Testis (tissue), 3 donors: ENCODE measurements around the gene GRAP. TPM values are rescaled to one million over a fixed set of nuclear protein-coding genes. Genes with fewer than 3 reads are reported as not detected.

Source experiments
- DNase-seq: peaks from one replicate; pipeline ENCODE4 v3.0.0-alpha.2; 2019
- H3K27ac ChIP-seq, 2 donors: fragments of 200-600 bp; sonication (generic); one replicate each; pipeline ENCODE4 v1.5.1; 2019
- H3K27me3 ChIP-seq: fragments of 200-600 bp; sonication (generic); one replicate; pipeline ENCODE4 v1.5.1; 2019
- H3K36me3 ChIP-seq: fragments of 200-600 bp; sonication (generic); one replicate; pipeline ENCODE4 v1.5.1; 2017; ENCODE audit warnings: low read depth; ENCODE audit errors: missing control alignments
- H3K4me1 ChIP-seq: fragments of 200-600 bp; sonication (generic); one replicate; pipeline ENCODE4 v1.5.1; 2019
- H3K4me3 ChIP-seq, 2 donors: fragments of 200-600 bp; sonication (generic); one replicate each; pipeline ENCODE4 v1.5.1; 2017 to 2019
- H3K9me3 ChIP-seq: fragments of 200-600 bp; sonication (generic); one replicate; pipeline ENCODE4 v1.5.1; 2017
- POLR2A ChIP-seq: fragments of 450-650 bp; IDR thresholded peaks from one replicate; pipeline ENCODE4 v1.6.1; 2017; ENCODE audit warnings: antibody characterized with exemption, mild to moderate bottlenecking, moderate library complexity
- WGBS, 2 donors: methylation state at CpG; one replicate each; pipeline ENCODE4 v1.1.5; 2018; 5-methylcytosine and 5-hydroxymethylcytosine counted together
- intact Hi-C: fragments of 100-400 bp; cut with DNase I; formaldehyde crosslinking; loops from one replicate; pipeline ENCODE4 v1.15.1; 2023; ENCODE audit warnings: low total_unique reads
- polyA plus RNA-seq: library from polyadenylated mRNA; stranded (reverse); fragments of 350-450 nt; fragmentation: Illumina TruSeq; extraction: RNeasy Lipid Tissue Mini Kit (QIAGEN cat#74804); gene quantifications from one replicate; pipeline ENCODE4 v1.2.3, GENCODE V29; 2014; ENCODE audit warnings: low read depth, low replicate concordance; ENCODE audit not compliant: insufficient read depth
- total RNA-seq, 2 donors: library from RNA; depleted of rRNA; stranded (reverse); fragments of >200 nt; gene quantifications; one replicate each; pipeline ENCODE4 v1.2.3, GENCODE V29; 2016
- TF ChIP-seq, protein P1 (sequence below), 3 experiments: fragments of 450-650 bp in 2 of 3; fragments of 200-600 bp in 1 of 3; sonication (generic) in 1 of 3; IDR thresholded peaks; one replicate each; pipeline ENCODE4 v1.5.1; 2016 to 2019; ENCODE audit warnings: antibody characterized with exemption in 3 of 3, mild to moderate bottlenecking in 2 of 3, moderate library complexity in 1 of 3

Gene GRAP
- total and polyA plus RNA-seq, 3 donors from 2014 or later, result 5.3 to 13.2 (median 7.2) TPM

DNA sequence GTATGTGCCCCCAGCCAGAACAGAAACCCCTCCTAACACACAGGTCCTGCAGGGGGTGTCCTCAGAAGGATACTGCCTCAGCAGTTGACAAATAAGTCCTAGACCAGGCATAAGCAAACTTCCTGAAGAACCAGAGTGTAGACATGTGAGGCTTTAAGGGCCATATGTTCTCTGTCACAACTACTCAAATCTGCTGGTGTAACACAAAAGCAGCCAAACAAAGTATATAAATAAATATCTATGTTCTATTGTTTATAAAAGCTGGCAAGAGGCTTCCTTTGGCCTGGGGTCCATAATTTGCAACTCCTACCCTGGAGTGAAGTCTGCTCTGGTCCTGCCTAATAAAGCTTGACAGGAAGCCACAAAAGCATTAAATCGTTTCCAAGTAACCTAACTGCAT is 52.1 kb downstream of the GRAP start:
- intact Hi-C loops, result no loop called here
- no peak overlapping the region for H3K4me3 ChIP-seq
- WGBS, 2 donors, result 48% methylated on average over 1 of the region's 1 CpG
- no peak overlapping the region for H3K27ac ChIP-seq
- no peaks in the 10 kb centered on the region for H3K27me3 ChIP-seq
- DNase-seq, result no peak
- no peaks in the 10 kb centered on the region for H3K36me3 ChIP-seq
- no peaks in the 10 kb centered on the region for H3K4me1 ChIP-seq
- H3K9me3 ChIP-seq, result no peaks in the 10 kb centered on the region
- TF ChIP-seq, protein P1, sequence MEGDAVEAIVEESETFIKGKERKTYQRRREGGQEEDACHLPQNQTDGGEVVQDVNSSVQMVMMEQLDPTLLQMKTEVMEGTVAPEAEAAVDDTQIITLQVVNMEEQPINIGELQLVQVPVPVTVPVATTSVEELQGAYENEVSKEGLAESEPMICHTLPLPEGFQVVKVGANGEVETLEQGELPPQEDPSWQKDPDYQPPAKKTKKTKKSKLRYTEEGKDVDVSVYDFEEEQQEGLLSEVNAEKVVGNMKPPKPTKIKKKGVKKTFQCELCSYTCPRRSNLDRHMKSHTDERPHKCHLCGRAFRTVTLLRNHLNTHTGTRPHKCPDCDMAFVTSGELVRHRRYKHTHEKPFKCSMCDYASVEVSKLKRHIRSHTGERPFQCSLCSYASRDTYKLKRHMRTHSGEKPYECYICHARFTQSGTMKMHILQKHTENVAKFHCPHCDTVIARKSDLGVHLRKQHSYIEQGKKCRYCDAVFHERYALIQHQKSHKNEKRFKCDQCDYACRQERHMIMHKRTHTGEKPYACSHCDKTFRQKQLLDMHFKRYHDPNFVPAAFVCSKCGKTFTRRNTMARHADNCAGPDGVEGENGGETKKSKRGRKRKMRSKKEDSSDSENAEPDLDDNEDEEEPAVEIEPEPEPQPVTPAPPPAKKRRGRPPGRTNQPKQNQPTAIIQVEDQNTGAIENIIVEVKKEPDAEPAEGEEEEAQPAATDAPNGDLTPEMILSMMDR (IDR thresholded peaks at IDR 0.05), result no peak
- TF ChIP-seq POLR2A, result no peak

DNA sequence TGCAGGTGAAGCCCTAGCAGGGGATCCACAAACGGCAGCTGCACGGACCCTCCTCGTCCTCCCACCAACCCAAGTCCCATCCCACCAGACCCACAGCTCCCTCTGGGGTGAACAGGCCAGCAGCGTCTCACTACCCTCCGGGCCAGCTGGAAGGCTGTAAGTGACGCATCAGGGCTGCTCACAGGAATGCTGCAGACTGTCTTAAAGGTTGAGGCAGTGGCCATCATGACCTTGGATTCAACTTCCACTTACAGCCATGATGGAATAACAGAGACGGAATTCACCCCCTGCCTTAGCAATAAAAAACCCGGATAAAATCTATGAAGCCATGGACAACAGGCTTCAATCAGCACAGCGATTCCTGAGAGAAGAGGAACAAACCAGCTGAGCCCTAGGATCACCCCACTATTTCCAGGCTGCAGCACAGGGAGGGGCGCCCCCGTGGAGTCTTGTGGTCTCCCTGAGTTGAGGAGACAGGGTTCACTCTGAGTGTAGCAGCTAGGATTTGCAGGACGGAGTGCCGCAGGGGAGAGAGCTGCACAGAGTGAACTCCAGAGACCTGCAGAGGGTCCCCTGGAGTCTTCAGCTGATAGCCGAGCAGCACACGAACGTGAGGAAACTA is 52.7 kb downstream of the GRAP start:
- H3K4me1 ChIP-seq, result no peaks in the 10 kb centered on the region
- TF ChIP-seq, protein P1 (IDR thresholded peaks at IDR 0.05), result no peak
- no peak for TF ChIP-seq POLR2A
- H3K27ac ChIP-seq, result no peak overlapping the region
- no peaks in the 10 kb centered on the region for H3K9me3 ChIP-seq
- H3K27me3 ChIP-seq, result no peaks in the 10 kb centered on the region
- intact Hi-C loops, result no loop called here
- no peak for DNase-seq
- H3K4me3 ChIP-seq, result no peak overlapping the region
- H3K36me3 ChIP-seq, result no peaks in the 10 kb centered on the region
- WGBS, 2 donors, result 49 to 66% methylated on average over 10 to 16 of the region's 16 CpGs

DNA sequence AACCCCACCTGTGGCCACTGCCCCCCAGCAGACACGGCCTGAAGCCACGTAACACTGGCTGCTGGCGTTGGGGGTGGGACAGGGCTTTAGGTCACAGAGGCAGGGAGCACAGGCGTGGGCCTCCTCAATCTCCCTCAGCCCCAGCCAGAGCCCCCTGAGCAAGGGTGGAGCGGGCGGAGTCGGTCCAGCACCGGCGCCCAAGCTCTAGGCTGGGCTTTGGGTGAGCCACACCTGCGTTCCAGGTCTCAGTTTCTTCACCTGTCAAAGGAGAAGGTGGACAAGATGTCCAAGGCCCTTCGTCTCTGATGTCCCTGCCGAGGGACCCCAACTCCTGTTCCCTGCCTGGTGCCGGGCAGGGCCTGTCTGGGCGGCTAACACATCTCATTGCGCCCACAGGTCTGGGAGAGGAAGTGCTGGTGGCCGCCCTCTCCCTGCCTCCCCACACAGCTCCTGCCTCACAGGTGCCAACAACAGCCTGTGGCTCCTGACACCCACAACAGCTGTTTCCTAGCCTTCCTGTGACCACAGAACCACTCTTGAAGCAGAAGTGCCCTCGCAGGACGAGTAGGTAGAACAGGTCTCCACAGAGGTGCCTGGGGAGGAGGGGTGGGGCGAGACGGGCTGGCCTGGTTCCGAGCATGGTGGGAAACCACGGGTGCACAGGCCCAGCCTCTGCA is 54.2 kb downstream of the GRAP start:
- Histone ChIP-seq H3K27ac (no peak overlapping the region), H3K36me3 (no peaks in the 10 kb centered on the region), H3K4me3 (no peak overlapping the region), H3K9me3 (no peaks in the 10 kb centered on the region), H3K4me1 (no peaks in the 10 kb centered on the region), H3K27me3 (no peaks in the 10 kb centered on the region)
- DNase-seq, result no peak
- 86 to 100% methylated on average over 5 to 22 of the region's 22 CpGs for WGBS, 2 donors
- no peak for TF ChIP-seq POLR2A
- TF ChIP-seq, protein P1 (IDR thresholded peaks at IDR 0.05), result no peak
- intact Hi-C loops, result no loop called here

DNA sequence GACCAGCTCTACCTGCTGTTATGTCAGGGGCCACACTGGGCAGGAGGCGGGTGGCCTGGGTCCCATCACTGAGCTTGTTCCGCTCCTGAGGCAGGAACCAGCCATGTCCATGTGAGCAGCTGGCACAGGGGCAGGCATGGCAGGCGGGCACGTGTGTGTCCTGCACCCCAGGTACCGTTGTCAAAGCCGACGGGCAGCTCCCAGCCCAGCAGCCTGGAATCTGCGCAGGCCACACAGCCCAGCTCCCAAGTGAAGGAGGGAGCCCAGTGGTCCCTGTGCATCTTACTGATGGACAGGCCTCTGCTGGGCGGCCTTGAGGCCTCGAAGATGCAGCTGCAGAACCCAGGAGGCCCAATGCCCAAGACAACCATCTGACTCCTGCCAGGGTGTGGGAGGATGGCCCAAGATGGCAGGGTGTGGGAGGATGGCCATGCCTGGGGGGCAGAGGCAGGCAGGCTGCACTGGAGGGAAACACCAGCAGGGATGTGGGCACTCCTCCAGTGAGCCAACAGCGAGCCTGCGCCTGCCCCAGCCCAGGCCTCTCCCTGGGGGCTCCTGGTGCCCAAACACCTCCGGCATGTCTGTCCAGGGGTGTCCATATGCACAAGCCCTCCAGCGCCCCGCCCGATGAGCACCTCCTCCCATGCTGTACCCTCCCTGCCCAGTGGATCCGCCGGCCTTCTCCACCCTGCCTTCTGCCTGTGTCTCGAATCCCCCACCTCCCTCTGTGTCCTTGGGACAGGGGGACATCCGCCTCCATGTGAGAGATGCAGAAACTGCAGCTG is 55.0 kb downstream of the GRAP start:
- Histone ChIP-seq H3K36me3 (no peaks in the 10 kb centered on the region), H3K4me3 (no peak overlapping the region), H3K27me3 (no peaks in the 10 kb centered on the region), H3K27ac (no peak overlapping the region), H3K4me1 (no peaks in the 10 kb centered on the region), H3K9me3 (no peaks in the 10 kb centered on the region)
- 89 to 98% methylated on average over 7 to 20 of the region's 20 CpGs for WGBS, 2 donors
- no peak for DNase-seq
- intact Hi-C loops, result no loop called here
- TF ChIP-seq POLR2A, result no peak
- TF ChIP-seq, protein P1 (IDR thresholded peaks at IDR 0.05), result no peak
